ENCODE results near the gene ABCA9. TPM values are rescaled to one million over a fixed set of nuclear protein-coding genes. Genes with fewer than 3 reads are reported as not detected.
"Not testable (repeated sequence)": the region's sequence is repeated elsewhere in the genome, so short reads cannot be mapped to it uniquely, and the experiment has no call there.

ABCA9 gene
- total RNA-seq, 1 experiment from 2014 or later = 3.6 TPM

DNA sequence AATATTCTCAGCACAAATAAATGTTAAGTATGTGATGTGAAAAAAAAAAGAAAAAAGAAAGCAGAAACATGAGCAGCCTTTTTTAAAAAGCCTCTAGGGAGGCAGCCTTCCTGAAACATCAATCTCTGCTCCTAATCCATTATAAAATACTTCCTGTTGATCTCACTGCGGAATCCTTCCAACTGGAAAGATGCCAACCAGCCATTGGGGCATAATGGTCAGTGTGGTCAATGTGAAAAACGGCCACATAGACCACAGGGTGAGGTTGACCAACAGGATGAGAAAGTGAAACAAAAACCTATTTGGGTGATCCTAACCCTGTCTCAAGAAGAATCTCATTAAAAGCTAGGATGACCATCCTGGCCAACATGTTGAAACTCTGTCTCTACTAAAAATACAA lies 79.4 kb downstream of the ABCA9 start:
- in situ Hi-C loops (cut with HindIII; ENCODE audit: low pct_unique_long_range_greater_than_20kb, low sequenced_read_pairs) = no loop called here
- DNase-seq (ENCODE audit: low read depth, low spot score) = peak; percentile 67

GRCh38 chr17:68973098-68973846 lies 87.5 kb downstream of the ABCA9 start:
- in situ Hi-C loops (cut with HindIII; ENCODE audit: low pct_unique_long_range_greater_than_20kb, low sequenced_read_pairs) = no loop called here
- DNase-seq (ENCODE audit: low read depth, low spot score) = no peak

DNA sequence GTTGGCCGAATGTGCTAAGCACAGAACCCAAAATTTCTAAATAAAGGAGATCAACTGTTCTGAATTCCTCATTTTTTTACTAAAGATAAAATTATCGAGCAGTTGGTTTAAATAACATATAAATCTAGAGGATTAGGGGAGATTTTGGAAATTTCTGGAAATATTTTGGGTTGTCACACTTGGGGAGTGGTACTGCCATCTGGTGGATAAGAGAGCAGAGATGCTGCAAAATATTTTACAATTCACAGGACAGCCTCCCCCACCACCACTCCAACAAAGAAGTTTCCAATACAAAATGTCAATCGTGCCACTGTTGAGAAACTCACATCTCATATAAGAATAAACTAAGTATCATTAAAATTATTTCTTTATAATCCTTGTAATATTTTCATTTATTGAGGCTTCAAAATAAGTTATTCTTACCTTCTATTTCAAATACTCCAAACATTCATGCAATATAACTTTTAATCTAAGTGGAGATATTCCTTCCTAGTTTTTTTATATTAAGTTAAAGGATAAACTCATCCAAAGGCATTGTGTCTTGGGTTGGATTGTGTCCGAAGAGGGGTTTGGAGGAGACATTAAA lies 88.5 kb downstream of the ABCA9 start:
- peak; percentile 83 for DNase-seq (ENCODE audit: low read depth, low spot score)
- in situ Hi-C loops (cut with HindIII; ENCODE audit: low pct_unique_long_range_greater_than_20kb, low sequenced_read_pairs) = no loop called here

DNA sequence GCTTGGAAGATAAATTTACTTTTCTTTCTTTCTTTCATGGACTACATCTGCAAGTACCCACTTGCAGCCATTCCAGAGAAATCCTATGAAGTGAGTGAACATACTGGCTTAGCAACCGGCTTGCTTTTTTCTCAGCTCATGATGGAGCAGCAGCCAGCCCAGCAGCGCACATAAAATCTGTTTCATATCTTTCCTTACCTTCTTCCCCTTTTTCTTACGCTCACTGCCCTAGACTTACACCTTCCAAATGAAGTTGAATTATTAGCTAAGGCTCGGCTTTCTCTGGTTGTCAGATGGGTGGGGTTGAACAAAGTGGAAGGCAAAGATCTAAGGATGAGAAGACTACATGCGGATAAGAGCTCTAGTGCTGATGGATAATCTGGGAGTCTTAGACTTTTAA lies 91.6 kb downstream of the ABCA9 start:
- DNase-seq (ENCODE audit: low read depth, low spot score) = no peak
- in situ Hi-C loops (cut with HindIII; ENCODE audit: low pct_unique_long_range_greater_than_20kb, low sequenced_read_pairs) = no loop called here

- no peak for DNase-seq (ENCODE audit: low read depth, low spot score)
- in situ Hi-C loops (cut with HindIII; ENCODE audit: low pct_unique_long_range_greater_than_20kb, low sequenced_read_pairs) = no loop called here
Observed at GRCh38 chr17:68963958-68964357, 96.8 kb downstream of the ABCA9 start.

DNA sequence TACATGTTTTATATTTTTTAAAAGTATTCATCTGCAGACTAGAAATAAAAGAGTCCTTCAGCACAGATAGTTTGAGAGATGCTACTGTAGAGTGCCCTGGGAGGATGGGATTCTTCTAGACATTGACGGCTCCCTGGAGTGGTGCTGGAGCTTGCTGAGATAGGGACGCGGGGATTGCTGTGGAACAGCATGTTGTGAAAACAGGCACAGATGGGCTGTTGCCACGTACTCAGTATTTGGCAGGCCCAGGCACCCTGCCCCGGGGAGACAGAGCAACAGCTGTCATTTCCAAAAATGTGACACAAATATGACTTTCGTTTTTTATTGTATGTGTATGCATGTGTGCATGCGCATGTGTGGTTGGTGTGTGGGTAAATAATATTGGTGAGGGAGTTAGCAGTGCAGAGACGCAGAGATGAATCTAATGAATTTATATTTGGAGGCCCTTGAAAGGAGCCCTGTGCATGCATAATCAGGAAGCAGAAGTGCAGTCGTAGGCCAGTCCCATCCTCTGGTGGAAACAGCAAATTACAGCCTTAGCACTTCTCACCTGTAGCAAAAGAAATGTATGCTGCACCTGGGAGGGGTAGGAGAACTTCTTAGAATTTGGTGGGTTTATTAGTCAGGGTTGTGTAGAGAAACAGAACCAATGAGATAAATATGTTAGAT lies 99.4 kb downstream of the ABCA9 start:
- no peak for DNase-seq (ENCODE audit: low read depth, low spot score)
- in situ Hi-C loops (cut with HindIII; ENCODE audit: low pct_unique_long_range_greater_than_20kb, low sequenced_read_pairs) = no loop called here

- DNase-seq (ENCODE audit: low read depth, low spot score); in situ Hi-C loops (cut with HindIII; ENCODE audit: low pct_unique_long_range_greater_than_20kb, low sequenced_read_pairs): not testable (repeated sequence)
Observed at GRCh38 chr17:68959117-68959516, 101.6 kb downstream of the ABCA9 start.

GRCh38 chr17:68957944-68958343 lies 102.8 kb downstream of the ABCA9 start:
- in situ Hi-C loops (cut with HindIII; ENCODE audit: low pct_unique_long_range_greater_than_20kb, low sequenced_read_pairs) = no loop called here
- DNase-seq (ENCODE audit: low read depth, low spot score) = no peak

- DNase-seq (ENCODE audit: low read depth, low spot score) = peak; percentile 92
- in situ Hi-C loops (cut with HindIII; ENCODE audit: low pct_unique_long_range_greater_than_20kb, low sequenced_read_pairs) = no loop called here
Observed at GRCh38 chr17:68955181-68955841, 105.4 kb downstream of the ABCA9 start, which contains the start of gene ABCA8. Gene ABCA8 (minus strand): TSS chr17:68955392. CDS start chr17:68942034, 13,358 bp downstream.

GRCh38 chr17:68954146-68954896 lies 106.4 kb downstream of the ABCA9 start:
- in situ Hi-C loops (cut with HindIII; ENCODE audit: low pct_unique_long_range_greater_than_20kb, low sequenced_read_pairs) = no loop called here
- DNase-seq (ENCODE audit: low read depth, low spot score) = no peak

- in situ Hi-C loops (cut with HindIII; ENCODE audit: low pct_unique_long_range_greater_than_20kb, low sequenced_read_pairs) = no loop called here
- DNase-seq (ENCODE audit: low read depth, low spot score) = no peak
Observed at GRCh38 chr17:68953340-68953997, 107.3 kb downstream of the ABCA9 start.

- in situ Hi-C loops (cut with HindIII; ENCODE audit: low pct_unique_long_range_greater_than_20kb, low sequenced_read_pairs) = no loop called here
- DNase-seq (ENCODE audit: low read depth, low spot score) = no peak
Observed at GRCh38 chr17:68950725-68951124, 110.0 kb downstream of the ABCA9 start.

GRCh38 chr17:68947868-68948267 lies 112.9 kb downstream of the ABCA9 start:
- DNase-seq (ENCODE audit: low read depth, low spot score); in situ Hi-C loops (cut with HindIII; ENCODE audit: low pct_unique_long_range_greater_than_20kb, low sequenced_read_pairs): not testable (repeated sequence)

DNA sequence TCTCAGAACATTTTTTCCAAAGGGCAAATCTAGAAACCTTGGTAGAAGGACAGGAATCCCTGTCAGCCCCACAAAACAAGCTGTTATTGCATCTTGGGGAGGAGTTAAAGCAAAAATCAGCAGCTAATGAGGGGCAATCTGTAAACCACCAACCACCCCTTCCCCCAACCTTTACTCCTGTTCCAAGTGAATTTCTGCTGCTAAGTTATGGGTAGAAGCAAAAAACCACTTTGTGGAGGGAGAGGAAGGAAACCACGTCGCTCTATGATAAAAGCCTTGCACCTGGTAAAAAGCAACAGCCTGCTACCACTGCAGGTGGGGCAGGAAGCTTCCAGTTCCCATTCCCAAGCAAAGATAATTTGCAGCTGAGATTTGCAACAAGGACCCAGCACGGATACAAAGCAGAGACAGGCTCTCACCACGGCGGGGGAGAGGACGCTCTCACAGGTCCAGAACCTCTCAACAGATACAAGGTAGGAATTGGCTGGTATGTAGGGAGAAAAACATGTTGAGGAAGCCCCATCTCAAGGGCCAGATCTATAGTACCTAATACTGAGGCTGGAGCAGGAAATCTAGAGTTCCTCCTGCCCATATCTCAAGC lies 116.2 kb downstream of the ABCA9 start:
- DNase-seq (ENCODE audit: low read depth, low spot score) = no peak
- in situ Hi-C loops (cut with HindIII; ENCODE audit: low pct_unique_long_range_greater_than_20kb, low sequenced_read_pairs) = no loop called here

GRCh38 chr17:68943812-68944182 lies 116.9 kb downstream of the ABCA9 start:
- in situ Hi-C loops (cut with HindIII; ENCODE audit: low pct_unique_long_range_greater_than_20kb, low sequenced_read_pairs); DNase-seq (ENCODE audit: low read depth, low spot score): not testable (repeated sequence)

DNA sequence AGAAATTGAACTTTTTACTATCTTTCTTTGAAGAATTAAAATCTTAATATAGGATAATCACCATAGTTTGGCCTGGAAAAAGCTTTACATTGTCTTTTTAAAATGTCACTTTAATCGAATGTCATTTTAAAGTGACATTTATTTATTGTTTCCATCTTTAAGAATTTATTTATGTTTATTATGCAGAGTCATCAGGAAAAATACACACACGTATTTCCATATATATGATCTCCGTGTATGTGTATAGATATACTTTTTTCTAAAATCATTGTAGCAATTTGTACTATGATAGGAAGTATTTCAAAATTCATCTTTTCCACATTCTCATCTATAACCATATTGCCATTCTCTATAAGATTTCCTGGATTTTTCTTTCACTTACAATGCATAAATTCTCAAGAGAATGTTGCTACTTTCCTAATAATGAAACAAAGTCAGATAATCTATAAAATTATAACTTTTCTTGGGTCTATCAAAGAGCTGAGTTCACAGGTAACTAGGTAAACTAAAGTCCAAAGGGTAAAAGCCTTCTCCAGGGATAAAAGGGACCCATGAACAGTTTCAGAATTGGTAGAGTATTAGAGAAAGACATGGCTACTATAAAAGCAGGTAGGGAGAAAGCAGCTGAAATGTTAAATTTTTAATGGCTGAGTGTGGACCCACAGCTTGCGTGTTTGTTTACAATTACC lies 117.5 kb downstream of the ABCA9 start:
- DNase-seq (ENCODE audit: low read depth, low spot score) = no peak
- in situ Hi-C loops (cut with HindIII; ENCODE audit: low pct_unique_long_range_greater_than_20kb, low sequenced_read_pairs) = no loop called here

All from SK-MEL-5 (cell line).